Liver (tissue), 9 donors: ENCODE results near the gene VCP. TPM values are rescaled to one million over a fixed set of nuclear protein-coding genes. Genes with fewer than 3 reads are reported as not detected.
A peak's percentile ranks its signal among the peaks of the same experiment; 100 is the strongest.

Experiments
- DNase-seq: peaks from one replicate; pipeline ENCODE4 v3.0.0-alpha.2; 2017; ENCODE audit warnings: low spot score
- H3K27ac ChIP-seq, 2 donors: one replicate each; pipeline ENCODE4 v1.7.0; 2013; ENCODE audit warnings: inconsistent platforms in 2 of 2, low read length in 2 of 2, control low read depth in 1 of 2, low read depth in 1 of 2, mild to moderate bottlenecking in 1 of 2
- H3K27me3 ChIP-seq, 4 donors: one replicate each; pipeline versions ENCODE4 v1.6.1 to v1.7.0; 2013; ENCODE audit warnings: low read length in 3 of 4, inconsistent platforms in 1 of 4, mild to moderate bottlenecking in 1 of 4, moderate library complexity in 1 of 4; ENCODE audit not compliant: control insufficient read depth in 4 of 4, insufficient read depth in 4 of 4
- H3K36me3 ChIP-seq, 4 donors: one replicate each; pipeline versions ENCODE4 v1.6.1 to v1.7.0; 2013; ENCODE audit warnings: low read length in 3 of 4, mild to moderate bottlenecking in 3 of 4, low read depth in 1 of 4, moderate library complexity in 1 of 4; ENCODE audit not compliant: control insufficient read depth in 4 of 4, insufficient read depth in 3 of 4
- H3K4me1 ChIP-seq, 4 donors: one replicate each; pipeline versions ENCODE4 v1.6.1 to v1.7.0; 2013; ENCODE audit warnings: low read length in 3 of 4, mild to moderate bottlenecking in 3 of 4, moderate library complexity in 1 of 4; ENCODE audit not compliant: control insufficient read depth in 4 of 4, insufficient read depth in 4 of 4
- H3K4me3 ChIP-seq, 3 donors: one replicate each; pipeline versions ENCODE4 v1.6.1 to v1.7.0; 2013; ENCODE audit warnings: low read length in 3 of 3, control low read depth in 1 of 3, low read depth in 1 of 3, mild to moderate bottlenecking in 1 of 3
- H3K9ac ChIP-seq, 2 donors: one replicate each; pipeline ENCODE4 v1.7.0; 2013; ENCODE audit warnings: low read length in 2 of 2, mild to moderate bottlenecking in 2 of 2, moderate library complexity in 2 of 2, control low read depth in 1 of 2, low read depth in 1 of 2
- H3K9me3 ChIP-seq, 4 donors: one replicate each; pipeline versions ENCODE4 v1.6.1 to v1.7.0; 2013; ENCODE audit warnings: low read length in 3 of 4; ENCODE audit not compliant: control insufficient read depth in 4 of 4
- ATF3 ChIP-seq: IDR thresholded peaks from 2 replicates; pipeline ENCODE4 v1.6.1; 2016; ENCODE audit warnings: antibody characterized with exemption
- CTCF ChIP-seq: fragments of 150-350 bp; IDR thresholded peaks from 2 replicates; pipeline ENCODE4 v1.5.1; 2017; ENCODE audit warnings: improper control_type of control experiment, low read depth, low read length; ENCODE audit not compliant: missing input control
- EGR1 ChIP-seq, 2 donors: IDR thresholded peaks; 2 replicates each; pipeline ENCODE4 v1.6.1; 2016 to 2018; ENCODE audit warnings: antibody characterized with exemption in 2 of 2, low read depth in 2 of 2
- FOXA1 ChIP-seq: IDR thresholded peaks from 2 replicates; pipeline ENCODE4 v1.6.1; 2016; ENCODE audit warnings: antibody characterized with exemption
- FOXA2 ChIP-seq: IDR thresholded peaks from 2 replicates; pipeline ENCODE4 v1.6.1; 2016; ENCODE audit warnings: antibody characterized with exemption
- GABPA ChIP-seq, 2 donors: IDR thresholded peaks in 1 of 2; conservative IDR thresholded peaks in 1 of 2; 2 replicates each; pipeline ENCODE4 v1.6.1; 2016; ENCODE audit warnings: antibody characterized with exemption in 2 of 2, mild to moderate bottlenecking in 1 of 2, moderate library complexity in 1 of 2
- HNF4A ChIP-seq, 2 donors: conservative IDR thresholded peaks; 2 replicates each; pipeline ENCODE4 v1.6.1; 2016; ENCODE audit warnings: antibody characterized with exemption in 2 of 2, mild to moderate bottlenecking in 2 of 2
- HNF4G ChIP-seq: IDR thresholded peaks from 2 replicates; pipeline ENCODE4 v1.6.1; 2016; ENCODE audit warnings: antibody characterized with exemption
- JUND ChIP-seq, 2 donors: IDR thresholded peaks; 2 replicates each; pipeline ENCODE4 v1.6.1; 2016; ENCODE audit warnings: antibody characterized with exemption in 2 of 2
- MAX ChIP-seq: IDR thresholded peaks from 2 replicates; pipeline ENCODE4 v1.6.1; 2016; ENCODE audit warnings: antibody characterized with exemption
- NR2F2 ChIP-seq: IDR thresholded peaks from 2 replicates; pipeline ENCODE4 v1.6.1; 2016; ENCODE audit warnings: antibody characterized with exemption
- RAD21 ChIP-seq, 2 donors: IDR thresholded peaks; 2 replicates each; pipeline ENCODE4 v1.6.1; 2016; ENCODE audit warnings: antibody characterized with exemption in 2 of 2, mild to moderate bottlenecking in 2 of 2
- REST ChIP-seq: IDR thresholded peaks from 2 replicates; pipeline ENCODE4 v1.6.1; 2016; ENCODE audit warnings: antibody characterized with exemption, mild to moderate bottlenecking
- RXRA ChIP-seq, 2 donors: IDR thresholded peaks; 2 replicates each; pipeline ENCODE4 v1.6.1; 2017 to 2018; ENCODE audit warnings: antibody characterized with exemption in 2 of 2, mild to moderate bottlenecking in 1 of 2
- SP1 ChIP-seq: IDR thresholded peaks from 2 replicates; pipeline ENCODE4 v1.6.1; 2018; ENCODE audit warnings: antibody characterized with exemption, mild to moderate bottlenecking
- TAF1 ChIP-seq: conservative IDR thresholded peaks from 2 replicates; pipeline ENCODE4 v1.6.1; 2016; ENCODE audit warnings: antibody characterized with exemption, mild to moderate bottlenecking
- YY1 ChIP-seq: IDR thresholded peaks from 2 replicates; pipeline ENCODE4 v1.6.1; 2016; ENCODE audit warnings: antibody characterized with exemption, mild to moderate bottlenecking
- ZBTB33 ChIP-seq: IDR thresholded peaks from 2 replicates; pipeline ENCODE4 v1.6.1; 2016; ENCODE audit warnings: antibody characterized with exemption
- WGBS: extraction: QIAGEN DNeasy Blood & Tissue Kit; methylation state at CpG from one replicate; pipeline ENCODE4 v1.1.7; 2013; 5-methylcytosine and 5-hydroxymethylcytosine counted together
- polyA plus RNA-seq, 2 donors: library from polyadenylated mRNA; stranded (reverse) in 1 of 2; unstranded in 1 of 2; fragments of 200-250 nt in 1 of 2; fragments of >200 nt in 1 of 2; fragmentation: Nextera tagmentation in 1 of 2; extraction: Ambion mirVana in 1 of 2; gene quantifications; one replicate each; pipeline versions ENCODE4 v1.2.1 to v1.2.3, GENCODE V29; 2013 to 2015
- total RNA-seq, 2 donors: library from RNA; depleted of rRNA; stranded (reverse); fragments of >200 nt; gene quantifications; one replicate each; pipeline ENCODE4 v1.2.3, GENCODE V29; 2014
- donor health status: healthy.
- donor health status: healthy.
- donor health status: healthy.
- donor health status: healthy.
- donor health status: healthy.

The VCP gene
- total and polyA plus RNA-seq, 4 donors: 57.6 to 248 (median 153) TPM

GRCh38 chr9:35033101-35033500, 39.3 kb downstream of the VCP start:
- WGBS: 97% methylated on average over 2 of the region's 2 CpGs
- no peak for DNase-seq
- TF ChIP-seq CTCF: no peak
- TF ChIP-seq GABPA (IDR thresholded peaks at IDR 0.05 in 1 of 2, conservative IDR thresholded peaks at IDR 0.05 in 1 of 2): no peak
- TF ChIP-seq FOXA1: no peak
- TF ChIP-seq HNF4G: no peak
- TF ChIP-seq REST: no peak
- no peak for TF ChIP-seq JUND (IDR thresholded peaks at IDR 0.05)
- TF ChIP-seq MAX: no peak
- no peak for TF ChIP-seq HNF4A (conservative IDR thresholded peaks at IDR 0.05)
- TF ChIP-seq FOXA2: no peak
- no peak for TF ChIP-seq YY1
- TF ChIP-seq EGR1 (IDR thresholded peaks at IDR 0.05; ENCODE audit: low read depth in 2 of 2): no peak
- TF ChIP-seq TAF1: no peak
- TF ChIP-seq RXRA (IDR thresholded peaks at IDR 0.05): no peak
- no peak for TF ChIP-seq RAD21 (IDR thresholded peaks at IDR 0.05)
- TF ChIP-seq ATF3: no peak
- TF ChIP-seq NR2F2: no peak
- no peak overlapping the region for H3K9ac ChIP-seq
- H3K27me3 ChIP-seq: no peaks in the 10 kb centered on the region
- peaks cover 0 to 1% (median 0%) of the 10 kb centered on the region in 4 donors for H3K4me1 ChIP-seq
- no peaks in the 10 kb centered on the region for H3K9me3 ChIP-seq
- H3K36me3 ChIP-seq: peaks cover 0 to 8% (median 2%) of the 10 kb centered on the region in 4 donors
- H3K27ac ChIP-seq: no peak overlapping the region
- no peak overlapping the region for H3K4me3 ChIP-seq

- Histone ChIP-seq H3K36me3 (peaks cover 0 to 8% (median 2%) of the 10 kb centered on the region in 4 donors), H3K9ac (no peak overlapping the region), H3K27me3 (no peaks in the 10 kb centered on the region), H3K4me3 (no peak overlapping the region), H3K4me1 (peaks cover 0 to 3% (median 0%) of the 10 kb centered on the region in 4 donors), H3K9me3 (no peaks in the 10 kb centered on the region), H3K27ac (no peak overlapping the region)
- 40% methylated on average over 2 of the region's 2 CpGs for WGBS
- TF ChIP-seq REST: no peak
- peak in 1 of 2 donors; percentile 62 for TF ChIP-seq RXRA (IDR thresholded peaks at IDR 0.05)
- TF ChIP-seq FOXA2: no peak
- TF ChIP-seq YY1: peak; percentile 73
- TF ChIP-seq MAX: peak; percentile 85
- TF ChIP-seq FOXA1: no peak
- no peak for TF ChIP-seq HNF4G
- TF ChIP-seq HNF4A (conservative IDR thresholded peaks at IDR 0.05): peak; percentile 51 to 63
- TF ChIP-seq RAD21 (IDR thresholded peaks at IDR 0.05): peak in 1 of 2 donors; percentile 7
- TF ChIP-seq GABPA (IDR thresholded peaks at IDR 0.05 in 1 of 2, conservative IDR thresholded peaks at IDR 0.05 in 1 of 2): peak in 1 of 2 donors; percentile 66
- TF ChIP-seq ZBTB33: peak; percentile 30
- peak; percentile 23 for TF ChIP-seq SP1
- no peak for DNase-seq
These were observed 42.6 kb downstream of the VCP start for GRCh38 chr9:35029852-35030251.
